ENCODE data around the gene PEX19. TPM values are rescaled to one million over a fixed set of nuclear protein-coding genes. Genes with fewer than 3 reads are reported as not detected.

The PEX19 gene
- total RNA-seq, 1 experiment from 2014 or later = 35.6 TPM

DNA sequence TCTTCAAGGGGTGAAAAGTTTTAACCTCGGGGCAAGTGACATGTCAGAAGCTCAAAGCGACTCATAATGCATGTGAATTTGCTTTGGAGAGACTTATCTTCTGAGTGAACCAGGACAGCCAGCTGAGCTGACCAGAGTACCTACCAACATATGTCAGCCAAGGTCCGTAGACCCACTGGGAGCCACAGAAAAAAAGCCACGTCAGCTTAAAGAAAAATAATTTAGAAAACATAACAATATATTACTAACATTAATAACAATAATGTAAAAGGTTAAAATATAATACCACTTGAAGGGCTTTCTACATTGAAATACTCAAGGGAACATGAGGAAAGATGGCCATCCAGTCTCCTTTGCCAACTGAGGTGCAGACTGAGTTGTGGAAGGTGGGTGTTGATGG, 6.9 kb downstream of the PEX19 start:
- DNase-seq (ENCODE audit: low read depth) = no peak

DNA sequence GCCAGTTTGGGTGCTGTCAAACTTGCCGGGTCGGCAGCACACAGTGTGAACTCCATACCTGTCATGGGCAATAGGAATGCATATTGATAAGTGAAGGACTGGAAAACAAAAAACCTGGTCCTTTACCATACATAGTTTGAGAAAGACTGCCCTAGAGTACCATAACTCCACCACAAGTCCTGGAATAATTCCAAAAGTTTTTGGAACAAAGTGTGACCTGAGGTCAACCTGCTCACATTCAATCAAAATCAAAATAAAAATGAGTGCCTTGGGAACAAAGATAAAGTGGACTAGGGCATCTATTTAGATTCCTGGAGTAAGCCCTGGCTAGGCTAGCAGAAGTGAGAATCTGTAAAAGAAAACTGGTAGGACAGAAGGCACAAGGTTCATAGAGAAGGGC, 7.6 kb downstream of the PEX19 start:
- no peak for DNase-seq (ENCODE audit: low read depth)

DNA sequence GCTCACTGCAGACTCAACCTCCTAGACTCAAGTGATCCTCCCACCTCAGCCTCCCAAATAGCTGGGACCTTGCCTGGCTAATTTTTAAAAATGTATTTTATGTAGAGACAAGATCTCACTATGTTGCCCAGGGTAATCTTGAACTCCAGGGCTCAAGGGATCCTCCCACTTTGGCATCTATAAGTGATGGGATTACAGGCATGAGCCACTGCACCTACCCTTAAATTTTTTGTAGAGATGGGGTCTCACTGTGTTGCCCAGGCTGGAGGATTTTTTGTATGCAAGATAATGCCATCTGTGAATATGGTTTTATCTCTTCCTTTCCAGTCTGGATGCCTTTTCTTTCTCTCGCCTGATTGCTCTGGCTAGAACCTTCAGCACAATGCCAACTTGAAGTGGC, 13.9 kb downstream of the PEX19 start:
- DNase-seq (ENCODE audit: low read depth) = no peak

DNA sequence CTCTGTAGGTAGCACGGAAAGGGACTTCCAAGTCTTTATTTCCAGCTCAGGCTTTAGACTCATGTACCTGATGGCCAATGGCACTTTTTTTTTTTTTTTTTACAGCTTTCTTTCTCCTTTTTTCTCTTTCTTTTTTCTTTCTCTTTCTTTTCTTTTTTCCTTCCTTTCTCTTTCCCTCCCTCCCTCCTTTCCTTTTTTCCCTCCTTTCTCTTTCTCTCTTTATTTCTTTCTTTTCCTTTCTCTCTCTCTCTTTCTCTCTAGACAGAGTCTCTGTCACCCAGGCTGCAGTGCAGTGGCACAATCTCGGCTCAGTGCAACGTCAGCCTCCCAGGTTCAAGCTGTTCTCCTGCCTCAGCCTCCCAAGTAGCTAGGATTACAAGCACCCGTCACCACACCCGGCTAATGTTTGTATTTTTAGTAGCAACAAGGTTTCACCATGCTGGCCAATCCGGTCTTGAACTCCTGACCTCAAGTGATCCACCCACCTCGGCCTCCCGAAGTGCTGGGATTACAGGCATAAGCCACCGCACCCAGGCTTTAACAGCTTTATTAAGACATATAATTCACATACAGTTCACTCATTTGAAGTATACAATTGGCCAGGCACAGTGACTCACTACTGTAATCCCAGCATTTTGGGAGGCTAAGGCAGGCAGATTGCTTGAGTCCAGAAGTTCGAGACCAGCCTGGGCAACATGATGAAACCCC, 17.5 kb downstream of the PEX19 start:
- no peak for DNase-seq (ENCODE audit: low read depth)

DNA sequence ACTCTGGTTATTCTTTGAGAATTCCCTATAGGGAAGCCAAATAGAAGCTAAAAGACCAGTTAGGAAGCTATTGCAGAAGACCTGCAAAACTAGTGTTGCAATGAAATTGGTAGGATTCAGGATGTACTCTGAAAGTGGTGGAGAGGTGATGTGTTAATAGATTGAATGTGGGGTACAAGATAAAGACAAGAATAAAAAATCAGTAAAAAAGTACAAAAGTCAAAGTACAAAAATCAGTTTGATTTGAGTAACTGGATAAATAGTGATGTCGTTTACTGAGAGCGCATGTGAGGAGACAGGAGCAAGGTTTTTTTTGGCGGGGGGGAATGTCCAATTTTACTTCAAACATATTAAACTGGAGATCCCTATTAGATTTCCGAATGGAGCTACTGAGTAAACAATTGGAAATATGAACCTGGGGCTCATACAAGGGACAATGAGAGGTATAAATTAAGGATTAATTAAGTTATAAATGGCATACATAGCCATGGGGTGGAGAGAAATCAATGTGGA, 20.1 kb downstream of the PEX19 start:
- no peak for DNase-seq (ENCODE audit: low read depth)

DNA sequence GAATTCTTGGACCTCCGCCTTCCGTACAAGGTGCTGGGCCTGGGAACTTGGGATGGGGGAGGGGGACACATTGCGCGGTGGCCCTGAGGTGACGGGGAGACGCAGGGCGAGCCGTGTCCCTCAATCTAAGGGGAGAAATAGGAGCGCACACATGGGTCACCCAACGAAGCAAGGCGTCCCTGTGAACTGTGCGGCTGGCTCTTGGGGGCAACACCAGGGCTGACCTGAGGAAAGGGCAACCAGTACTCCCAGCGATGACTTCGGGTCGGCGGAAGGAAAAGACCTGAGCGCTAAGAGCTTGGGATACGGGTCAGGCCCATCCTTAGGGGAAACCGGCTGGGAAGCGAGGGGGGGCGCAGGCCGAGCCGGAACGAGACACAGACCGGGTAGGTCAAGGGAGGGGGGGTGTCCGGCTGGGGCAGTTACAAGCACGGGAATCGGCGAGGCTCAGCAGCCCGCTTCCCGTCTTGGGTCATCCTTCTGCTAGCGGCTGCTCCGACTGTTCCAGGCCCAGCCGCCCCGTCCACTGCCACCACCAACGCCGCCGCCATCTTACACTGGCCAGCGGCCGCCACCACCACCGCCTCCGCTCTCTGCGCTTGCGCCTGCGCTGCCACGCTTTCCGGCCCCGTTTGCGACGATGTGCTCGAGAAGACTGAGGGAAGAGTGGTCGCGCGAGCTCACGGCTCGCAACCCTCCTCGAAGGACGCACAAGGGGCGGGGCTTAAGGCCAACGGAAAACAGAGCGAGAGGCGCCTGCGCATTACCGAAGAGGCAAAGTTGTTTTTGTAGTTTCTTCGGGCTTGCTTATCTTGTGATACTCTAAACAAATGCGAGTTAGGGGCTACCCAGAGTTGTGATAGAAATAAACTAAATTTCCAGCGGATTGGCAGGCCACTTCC, 22.8 kb downstream of the PEX19 start, which contains the start of gene DCAF8:
DCAF8 (minus strand) TSS at position 657 of the 902 bp plus-strand sequence. CDS start 18,541 bp downstream, outside the sequence.
- DNase-seq (ENCODE audit: low read depth) = peak; percentile 94

DNA sequence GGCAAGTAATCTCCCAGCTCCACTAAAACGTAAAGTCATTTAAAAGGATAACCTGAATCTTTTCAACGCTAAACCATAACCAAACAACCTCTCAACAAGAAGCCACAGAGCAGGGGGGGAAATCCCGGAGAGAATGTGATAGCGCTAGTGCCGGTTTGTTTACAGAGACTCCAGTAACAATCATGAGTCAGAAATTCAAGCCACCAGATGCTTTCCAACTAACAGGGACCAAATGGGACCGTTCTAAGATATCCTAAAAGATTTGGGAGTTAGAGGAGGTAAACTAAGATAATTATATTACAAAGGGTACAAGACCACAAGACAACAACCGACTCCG, 23.4 kb downstream of the PEX19 start:
- peak; percentile 80 for DNase-seq (ENCODE audit: low read depth)

DNA sequence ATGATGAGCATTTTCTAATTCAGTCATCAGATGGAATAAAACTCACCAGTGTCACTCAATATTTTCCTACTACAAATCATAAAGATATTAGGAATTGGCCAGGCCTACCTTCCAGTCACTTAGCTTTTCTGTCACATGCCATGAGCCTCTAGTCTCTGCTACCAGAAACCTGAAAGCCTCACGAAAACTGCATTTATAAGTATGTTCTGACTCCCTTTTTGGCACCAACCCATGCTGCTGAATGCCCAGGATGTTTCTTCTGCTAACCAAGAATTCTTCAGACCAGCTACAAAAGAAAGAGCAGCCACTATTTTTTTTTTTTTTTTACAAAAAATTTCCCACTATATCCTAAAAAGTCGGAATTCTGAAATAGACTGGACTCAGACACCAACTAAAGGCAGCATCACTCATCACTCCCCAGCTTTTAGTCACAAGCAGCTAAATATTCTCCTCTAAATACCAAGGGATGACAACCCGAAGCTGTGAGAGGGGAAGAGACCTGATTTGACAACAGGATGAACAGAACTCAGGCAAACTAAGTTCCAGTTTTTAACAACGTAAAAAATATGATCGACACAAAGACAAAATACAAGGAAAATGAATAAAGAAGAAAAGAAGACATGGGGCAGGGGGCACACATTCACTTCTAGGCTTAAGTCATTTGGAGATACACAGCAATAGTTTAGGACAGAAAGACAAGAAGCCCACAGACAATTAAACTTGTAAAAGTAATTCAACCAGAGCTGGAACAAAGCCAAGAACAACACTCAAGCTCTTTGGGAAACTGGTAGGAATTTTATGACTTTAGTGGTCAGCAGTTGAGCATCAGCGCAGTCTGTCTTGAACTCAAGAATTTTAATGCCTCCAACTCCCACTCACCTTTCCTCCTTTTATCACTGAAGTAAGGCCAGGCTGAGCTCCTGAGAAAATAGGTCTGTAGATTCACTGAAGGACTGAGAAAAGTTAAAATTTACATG, 24.2 kb downstream of the PEX19 start:
- DNase-seq (ENCODE audit: low read depth) = peak; percentile 84

DNA sequence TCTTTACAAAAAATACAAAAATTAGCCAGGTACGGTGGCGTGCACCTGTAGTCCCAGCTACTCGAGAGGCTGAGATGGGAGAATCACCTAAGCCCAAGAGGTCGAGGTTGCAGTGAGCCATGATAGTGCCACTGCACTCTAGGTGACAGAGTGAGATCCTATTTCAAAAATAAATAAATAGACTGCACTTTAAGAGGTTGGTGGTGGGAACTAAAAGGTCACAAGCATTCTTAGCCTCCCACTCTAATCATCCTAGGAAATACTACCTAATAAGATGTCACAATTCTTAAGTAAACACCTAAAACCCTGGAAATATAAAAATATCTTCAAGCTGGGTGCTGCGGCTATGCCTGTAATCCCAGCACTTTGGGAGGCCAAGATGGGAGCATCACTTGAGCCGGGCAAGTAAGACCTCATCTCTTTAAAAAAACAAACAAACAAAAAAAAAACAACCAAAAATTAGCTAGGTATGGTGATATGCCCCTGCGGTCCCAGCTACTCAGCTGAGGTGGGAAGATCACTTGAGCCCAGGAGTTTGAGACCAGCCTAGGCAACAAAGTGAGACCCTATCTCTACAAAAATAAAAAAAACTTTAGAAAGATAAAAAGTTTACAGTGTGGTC, 26.6 kb downstream of the PEX19 start:
- no peak for DNase-seq (ENCODE audit: low read depth)

DNA sequence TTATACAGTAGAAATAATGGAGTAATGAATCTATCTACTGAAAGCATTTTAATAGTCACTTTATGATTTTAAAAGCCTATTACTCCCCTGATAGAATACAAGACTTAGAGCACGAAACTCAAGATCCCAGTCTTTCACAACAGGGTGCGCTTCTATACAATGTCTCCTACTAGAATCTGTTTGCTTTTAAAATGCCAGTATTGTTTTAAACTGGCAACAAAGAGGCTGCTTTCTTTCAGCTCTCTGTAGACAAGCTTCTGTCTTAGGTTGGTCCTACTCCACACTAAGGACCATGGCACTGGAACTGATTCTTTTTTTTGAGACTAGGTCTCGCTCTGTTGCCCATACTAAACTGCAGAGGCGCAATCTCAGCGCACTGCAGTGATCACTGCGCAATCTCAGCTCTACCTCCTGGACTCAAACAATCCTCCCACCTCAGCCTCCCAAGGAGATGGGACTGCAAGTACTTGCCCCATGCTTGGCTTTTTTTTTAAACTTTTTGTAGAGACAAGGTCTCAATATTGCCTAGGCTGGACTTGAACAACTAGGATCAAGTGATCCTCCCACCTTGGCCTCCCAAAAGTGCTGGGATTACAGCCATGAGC, 27.4 kb downstream of the PEX19 start:
- DNase-seq (ENCODE audit: low read depth) = no peak

DNA sequence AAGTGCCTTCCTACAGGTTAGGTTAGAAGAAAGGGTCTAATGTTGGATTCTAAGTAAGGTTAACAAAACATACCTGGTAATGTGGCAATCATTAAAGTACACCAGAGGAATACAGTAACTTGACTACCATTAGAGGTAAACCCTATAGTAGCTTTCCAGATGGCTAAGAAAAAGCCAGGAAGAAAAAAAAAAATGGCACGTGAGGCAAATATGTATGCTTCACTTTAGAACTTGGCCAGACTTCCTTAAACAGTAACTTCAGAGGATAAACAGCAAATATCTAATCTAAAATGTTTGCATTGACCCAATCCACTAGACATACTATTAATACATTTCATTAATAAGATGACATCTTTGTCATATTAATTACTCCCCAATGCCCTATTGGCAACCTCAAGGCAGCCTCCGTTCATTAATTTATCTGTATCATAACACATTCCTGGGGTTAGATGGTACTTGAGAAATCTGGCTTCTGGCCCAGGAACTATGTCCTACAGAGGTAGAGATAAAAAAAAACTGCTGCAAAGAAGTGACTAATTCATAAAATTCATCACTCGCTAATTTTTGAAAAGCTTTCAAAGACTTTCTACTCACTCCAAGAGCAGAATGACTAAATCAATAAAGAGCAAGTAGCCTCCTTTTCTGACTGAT, 28.4 kb downstream of the PEX19 start:
- peak; percentile 22 for DNase-seq (ENCODE audit: low read depth)

DNA sequence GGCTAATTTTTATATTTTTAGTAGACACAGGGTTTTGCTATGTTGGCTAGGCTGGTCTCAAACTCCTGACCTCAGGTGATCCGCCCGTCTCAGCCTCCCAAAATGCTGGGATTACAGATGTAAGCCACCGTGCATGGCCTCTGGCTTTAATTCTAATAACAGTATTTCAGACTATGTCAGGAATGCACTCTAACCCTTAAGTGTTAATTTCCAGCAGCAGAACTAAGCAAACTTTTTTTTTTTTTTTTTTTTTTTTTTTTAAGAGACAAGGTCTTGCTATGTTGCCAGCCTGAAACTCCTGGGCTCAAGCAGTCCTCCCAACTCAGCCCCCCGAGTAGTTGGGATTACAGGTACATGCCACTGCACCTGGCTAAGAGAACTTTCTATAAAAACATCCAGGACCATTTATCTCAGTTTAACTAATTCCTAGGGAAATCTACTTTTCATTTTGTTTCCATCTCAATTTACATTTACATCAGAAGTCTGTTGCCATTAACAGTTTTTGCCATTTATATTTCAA, 29.1 kb downstream of the PEX19 start:
- DNase-seq (ENCODE audit: low read depth) = no peak

DNA sequence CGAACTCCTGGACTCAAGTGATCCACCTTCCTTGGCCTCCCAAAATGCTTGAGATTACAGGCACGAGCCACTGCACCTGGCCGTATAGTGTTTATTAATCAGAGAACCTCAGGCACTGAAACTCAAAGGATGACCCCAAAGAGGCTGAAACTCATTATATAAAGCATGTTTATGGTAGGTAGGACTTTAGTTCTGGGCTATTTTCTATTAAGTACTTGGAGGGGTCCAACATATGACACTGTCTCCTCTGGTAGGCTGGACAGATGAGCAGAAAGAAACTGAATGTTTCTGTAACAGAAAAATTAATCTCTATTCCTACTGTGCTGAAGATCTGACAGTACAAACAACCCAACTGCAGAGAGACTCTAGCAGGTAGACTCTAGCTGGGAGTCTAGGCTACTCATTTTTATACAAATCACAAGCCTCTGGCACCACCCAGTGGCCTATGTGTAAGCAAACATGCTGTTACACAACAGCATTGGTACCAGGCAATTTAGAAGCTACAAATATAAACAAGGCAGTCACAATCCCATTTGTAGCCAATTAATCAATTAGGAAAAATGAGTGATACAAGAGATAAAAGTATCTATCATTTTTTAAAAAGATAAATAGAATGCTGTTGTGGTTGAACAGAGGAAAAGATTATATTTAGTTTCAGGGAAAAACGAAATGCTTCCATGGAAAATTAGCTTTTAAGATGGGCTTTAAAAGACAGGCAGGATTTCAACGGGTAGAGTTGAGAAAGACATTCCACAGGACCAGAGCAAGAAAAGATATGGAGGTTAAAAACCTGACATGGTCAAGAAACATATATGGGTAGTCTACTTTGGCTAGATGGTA, 33.0 kb downstream of the PEX19 start:
- DNase-seq (ENCODE audit: low read depth) = peak; percentile 60

DNA sequence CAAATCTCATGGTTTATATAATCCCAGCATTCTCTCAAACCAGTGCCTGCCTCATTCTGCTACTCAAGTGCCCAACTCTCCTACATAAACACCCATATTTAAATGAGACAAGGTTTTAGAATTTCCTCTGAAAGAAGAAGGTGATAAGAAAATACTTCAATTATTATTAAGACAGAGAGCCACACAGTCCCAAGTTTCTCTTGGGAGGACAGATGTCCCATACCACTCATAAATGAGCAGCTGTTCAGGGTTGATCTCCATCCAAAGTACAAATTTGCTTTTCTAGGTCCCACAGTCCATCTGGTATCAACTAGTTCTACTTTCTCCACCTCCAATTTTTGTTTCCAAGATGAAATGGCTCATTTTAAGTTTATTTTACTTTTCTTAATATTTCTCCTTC, 33.9 kb downstream of the PEX19 start:
- no peak for DNase-seq (ENCODE audit: low read depth)

DNA sequence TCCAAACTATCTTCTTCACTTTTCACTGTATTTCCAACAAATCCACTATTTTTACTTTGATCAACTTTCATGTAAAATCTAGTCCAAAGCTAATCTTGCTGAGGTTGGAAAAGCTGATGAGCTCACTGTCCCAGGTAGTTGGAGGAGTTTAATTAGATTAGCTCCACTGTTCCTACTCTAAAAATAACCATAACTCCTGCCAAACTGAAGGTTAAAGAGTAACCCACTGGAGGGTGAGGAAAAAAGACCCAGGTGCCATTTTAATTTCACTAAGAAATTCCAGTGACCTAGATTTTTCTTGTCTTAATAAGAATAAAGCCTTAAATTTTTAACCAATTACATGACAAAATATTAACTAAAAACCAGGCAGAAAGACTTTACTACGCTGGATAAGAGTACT, 37.9 kb downstream of the PEX19 start:
- no peak for DNase-seq (ENCODE audit: low read depth)

DNA sequence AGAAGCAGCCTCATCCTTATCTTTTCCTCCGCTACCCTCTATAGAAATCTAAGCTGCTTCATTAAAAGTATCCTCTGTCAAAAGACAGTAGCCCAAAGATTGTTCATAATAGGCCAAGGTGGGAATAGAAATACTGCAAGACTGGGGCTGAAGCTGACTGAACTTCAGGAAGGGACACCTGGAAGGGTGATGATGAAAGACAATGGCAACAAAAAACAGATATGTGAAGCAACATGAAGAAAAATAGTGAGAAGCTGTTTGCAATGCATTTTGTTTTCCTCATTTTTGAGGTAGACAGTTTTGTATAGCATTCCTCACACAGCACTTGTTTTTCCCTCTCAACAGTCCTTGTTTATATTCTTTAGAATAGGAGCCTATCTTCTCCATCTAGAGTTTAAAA, 39.5 kb downstream of the PEX19 start:
- no peak for DNase-seq (ENCODE audit: low read depth)

DNA sequence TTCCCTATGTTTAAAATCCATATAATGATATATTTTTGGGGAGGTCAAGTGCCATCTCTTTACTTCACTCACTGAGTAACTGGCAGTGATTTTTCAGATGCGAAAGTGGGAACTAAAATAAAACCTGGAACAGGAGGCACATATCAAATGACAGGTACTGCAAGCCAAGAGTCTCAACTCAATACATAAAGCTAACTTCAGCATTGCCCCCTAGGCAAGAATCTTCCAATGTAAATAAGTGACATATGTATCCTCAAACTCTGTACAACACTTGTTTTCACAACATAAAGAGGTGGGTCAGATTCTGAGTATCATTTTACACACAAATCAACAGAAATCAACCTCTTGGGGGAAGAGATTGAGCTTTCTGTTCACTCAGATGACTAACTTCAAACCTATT, 40.7 kb downstream of the PEX19 start:
- no peak for DNase-seq (ENCODE audit: low read depth)

DNA sequence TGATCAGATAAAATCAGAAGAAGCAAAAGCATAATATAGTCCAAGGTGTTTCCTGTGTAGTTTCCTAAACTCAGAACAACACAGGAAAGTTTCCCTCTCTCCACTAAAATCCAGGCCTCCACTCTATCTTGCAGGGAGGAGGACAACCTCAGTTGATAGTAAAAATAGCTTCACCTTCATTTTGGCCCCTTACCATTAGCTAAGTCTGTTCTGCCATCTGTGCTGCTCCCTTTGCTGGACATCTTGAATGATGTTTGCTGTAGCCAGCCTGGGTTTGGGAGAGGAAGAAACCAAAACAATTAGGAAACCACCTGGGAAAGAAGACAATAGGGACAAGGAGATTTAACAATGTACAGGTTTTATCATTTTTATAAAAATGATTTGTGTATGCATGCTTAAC, 41.2 kb downstream of the PEX19 start:
- no peak for DNase-seq (ENCODE audit: low read depth)

Data from RPMI7951 (cell line).